ENCODE measurements around the gene CHRND. TPM values are rescaled to one million over a fixed set of nuclear protein-coding genes. Genes with fewer than 3 reads are reported as not detected.
A peak's percentile ranks its signal among the peaks of the same experiment; 100 is the strongest.

Gene CHRND
- total and polyA plus RNA-seq, 2 experiments from 2014 or later, result not detected

- no peak overlapping the region for H2AFZ ChIP-seq
- H3K27me3 ChIP-seq, result peaks cover 11% of the 10 kb centered on the region
- H4K20me1 ChIP-seq (ENCODE audit: insufficient read depth, poor library complexity, severe bottlenecking), result no peaks in the 10 kb centered on the region
- H3K36me3 ChIP-seq (replicated peaks; ENCODE audit: insufficient read depth, low read depth), result no peaks in the 10 kb centered on the region
- no peaks in the 10 kb centered on the region for H3K9me3 ChIP-seq (ENCODE audit: low read depth)
- no peak for TF ChIP-seq EZH2 (IDR thresholded peaks at IDR 0.05; ENCODE audit: borderline replicate concordance)
- no peak for TF ChIP-seq EZH2phosphoT487 (IDR thresholded peaks at IDR 0.05; ENCODE audit: low read depth, severe bottlenecking, unreplicated experiment)
- no peak for TF ChIP-seq CTCF (IDR thresholded peaks at IDR 0.05; ENCODE audit: poor library complexity)
- 55% methylated on average over 3 of the region's 3 CpGs for WGBS (ENCODE audit: low lambda C conversion rate, missing lambda C conversion rate)
- no peaks in the 10 kb centered on the region for H3K79me2 ChIP-seq
- peak; percentile 75 for DNase-seq (ENCODE audit: low spot score)
- no peak overlapping the region for H3K4me3 ChIP-seq
- H3K27ac ChIP-seq, result peak overlapping the region; percentile 84
- H3K4me1 ChIP-seq (ENCODE audit: insufficient read depth), result peaks cover 4% of the 10 kb centered on the region
- no peak overlapping the region for H3K4me2 ChIP-seq
- H3K9me2 ChIP-seq (replicated peaks; ENCODE audit: insufficient read depth), result no peaks in the 10 kb centered on the region
Observed at GRCh38 chr2:232516551-232516950, 9.4 kb upstream of the CHRND start.

GRCh38 chr2:232518844-232519243 is 7.1 kb upstream of the CHRND start:
- H3K36me3 ChIP-seq (replicated peaks; ENCODE audit: insufficient read depth, low read depth), result no peaks in the 10 kb centered on the region
- no peak for TF ChIP-seq EZH2phosphoT487 (IDR thresholded peaks at IDR 0.05; ENCODE audit: low read depth, severe bottlenecking, unreplicated experiment)
- no peak for TF ChIP-seq CTCF (IDR thresholded peaks at IDR 0.05; ENCODE audit: poor library complexity)
- no peak for TF ChIP-seq EZH2 (IDR thresholded peaks at IDR 0.05; ENCODE audit: borderline replicate concordance)
- WGBS (ENCODE audit: low lambda C conversion rate, missing lambda C conversion rate), result 62% methylated on average over 6 of the region's 6 CpGs
- H4K20me1 ChIP-seq (ENCODE audit: insufficient read depth, poor library complexity, severe bottlenecking), result no peaks in the 10 kb centered on the region
- H3K9me2 ChIP-seq (replicated peaks; ENCODE audit: insufficient read depth), result no peaks in the 10 kb centered on the region
- H3K4me1 ChIP-seq (ENCODE audit: insufficient read depth), result peaks cover 11% of the 10 kb centered on the region
- peaks cover 30% of the 10 kb centered on the region for H3K27me3 ChIP-seq
- no peak overlapping the region for H3K4me3 ChIP-seq
- no peak overlapping the region for H3K27ac ChIP-seq
- no peaks in the 10 kb centered on the region for H3K9me3 ChIP-seq (ENCODE audit: low read depth)
- H3K4me2 ChIP-seq, result no peak overlapping the region
- H2AFZ ChIP-seq, result no peak overlapping the region
- no peaks in the 10 kb centered on the region for H3K79me2 ChIP-seq
- no peak for DNase-seq (ENCODE audit: low spot score)

- H3K4me2 ChIP-seq, result no peak within 1 kb of the TSS
- no peak for DNase-seq (ENCODE audit: low spot score)
- no peak for TF ChIP-seq CTCF (IDR thresholded peaks at IDR 0.05; ENCODE audit: poor library complexity)
- TF ChIP-seq EZH2 (IDR thresholded peaks at IDR 0.05; ENCODE audit: borderline replicate concordance), result no peak
- TF ChIP-seq EZH2phosphoT487 (IDR thresholded peaks at IDR 0.05; ENCODE audit: low read depth, severe bottlenecking, unreplicated experiment), result no peak
- H4K20me1 ChIP-seq (ENCODE audit: insufficient read depth, poor library complexity, severe bottlenecking), result no peaks in the 10 kb centered on the region
- peaks cover 14% of the 10 kb centered on the region for H3K4me1 ChIP-seq (ENCODE audit: insufficient read depth)
- H3K36me3 ChIP-seq (replicated peaks; ENCODE audit: insufficient read depth, low read depth), result no peaks in the 10 kb centered on the region
- no peak within 1 kb of the TSS for H3K4me3 ChIP-seq
- no peaks in the 10 kb centered on the region for H3K9me3 ChIP-seq (ENCODE audit: low read depth)
- no peaks in the 10 kb centered on the region for H3K9me2 ChIP-seq (replicated peaks; ENCODE audit: insufficient read depth)
- WGBS (ENCODE audit: low lambda C conversion rate, missing lambda C conversion rate), result 79% methylated on average over 16 of the region's 19 CpGs
- H3K79me2 ChIP-seq, result no peaks in the 10 kb centered on the region
- H3K27ac ChIP-seq, result no peak within 1 kb of the TSS
- H3K27me3 ChIP-seq, result peaks cover 40% of the 10 kb centered on the region
- H2AFZ ChIP-seq, result no peak within 1 kb of the TSS
Observed at GRCh38 chr2:232519581-232520438, 6.2 kb upstream of the CHRND start, which contains the start of gene PRSS56. Gene PRSS56 (plus strand): TSS chr2:232520388. CDS start chr2:232520599, 211 bp downstream.
